ENCODE measurements around the gene H2AZ2. TPM values are rescaled to one million over a fixed set of nuclear protein-coding genes. Genes with fewer than 3 reads are reported as not detected.

H2AZ2 gene
- total RNA-seq, 1 donor: 122 TPM

- TF ChIP-seq CTCF (IDR thresholded peaks at IDR 0.05; ENCODE audit: insufficient read depth, low read length): no peak
- no peak for DNase-seq (ENCODE audit: low read depth)
- no peak overlapping the region for H3K4me3 ChIP-seq (ENCODE audit: low read depth, low read length)
These were observed 20.3 kb downstream of the H2AZ2 start for GRCh38 chr7:44827567-44827966.

- DNase-seq (ENCODE audit: low read depth): no peak
- H3K4me3 ChIP-seq (ENCODE audit: low read depth, low read length): no peak overlapping the region
- TF ChIP-seq CTCF (IDR thresholded peaks at IDR 0.05; ENCODE audit: insufficient read depth, low read length): no peak
These were observed 22.9 kb downstream of the H2AZ2 start for GRCh38 chr7:44824894-44825526.

- no peak overlapping the region for H3K4me3 ChIP-seq (ENCODE audit: low read depth, low read length)
- no peak for DNase-seq (ENCODE audit: low read depth)
- no peak for TF ChIP-seq CTCF (IDR thresholded peaks at IDR 0.05; ENCODE audit: insufficient read depth, low read length)
These were observed 24.6 kb downstream of the H2AZ2 start for GRCh38 chr7:44823255-44823781.

- DNase-seq (ENCODE audit: low read depth): no peak
- no peak overlapping the region for H3K4me3 ChIP-seq (ENCODE audit: low read depth, low read length)
- no peak for TF ChIP-seq CTCF (IDR thresholded peaks at IDR 0.05; ENCODE audit: insufficient read depth, low read length)
These were observed 28.6 kb downstream of the H2AZ2 start for GRCh38 chr7:44819292-44819691.

- no peak for TF ChIP-seq CTCF (IDR thresholded peaks at IDR 0.05; ENCODE audit: insufficient read depth, low read length)
- DNase-seq (ENCODE audit: low read depth): no peak
- H3K4me3 ChIP-seq (ENCODE audit: low read depth, low read length): no peak overlapping the region
These were observed 33.0 kb downstream of the H2AZ2 start for GRCh38 chr7:44814919-44815318.

GRCh38 chr7:44811571-44811970, 36.3 kb downstream of the H2AZ2 start:
- TF ChIP-seq CTCF (IDR thresholded peaks at IDR 0.05; ENCODE audit: insufficient read depth, low read length): no peak
- no peak overlapping the region for H3K4me3 ChIP-seq (ENCODE audit: low read depth, low read length)
- DNase-seq (ENCODE audit: low read depth): no peak

- no peak overlapping the region for H3K4me3 ChIP-seq (ENCODE audit: low read depth, low read length)
- DNase-seq (ENCODE audit: low read depth): no peak
- TF ChIP-seq CTCF (IDR thresholded peaks at IDR 0.05; ENCODE audit: insufficient read depth, low read length): no peak
These were observed 36.8 kb downstream of the H2AZ2 start for GRCh38 chr7:44811093-44811492.

Measured in fibroblast of the aortic adventitia (primary cell).